Stimulated activated CD4-positive, alpha-beta T cell treated with anti-CD3 and anti-CD28 coated beads, Interleukin-2, amount 100 ng/mL, for 4 hours (primary cell): ENCODE measurements around the gene SORD.

Source experiments
- DNase-seq: peaks from one replicate; pipeline ENCODE4 v3.0.0-alpha.2; 2020; ENCODE audit warnings: low read depth

SORD gene

GRCh38 chr15:45116482-45117307 lies 93.7 kb downstream of the SORD start:
- no peak for DNase-seq

GRCh38 chr15:45117308-45118130 lies 94.5 kb downstream of the SORD start:
- no peak for DNase-seq

- DNase-seq: peak; percentile 82
Observed at GRCh38 chr15:45118131-45118588, 95.2 kb downstream of the SORD start.

GRCh38 chr15:45118996-45119395 lies 96.0 kb downstream of the SORD start:
- DNase-seq: no peak

GRCh38 chr15:45120081-45120972 lies 97.3 kb downstream of the SORD start:
- DNase-seq: no peak

GRCh38 chr15:45121020-45121419 lies 98.0 kb downstream of the SORD start:
- no peak for DNase-seq

- DNase-seq: no peak
Observed at GRCh38 chr15:45121706-45122417, 98.9 kb downstream of the SORD start.

- DNase-seq: no peak
Observed at GRCh38 chr15:45122719-45123118, 99.7 kb downstream of the SORD start.

GRCh38 chr15:45123397-45123796 lies 100.4 kb downstream of the SORD start:
- no peak for DNase-seq

GRCh38 chr15:45126535-45127158 lies 103.7 kb downstream of the SORD start:
- peak; percentile 33 for DNase-seq
